Neural cell (in vitro differentiated cells): ENCODE data around the gene PNPLA6.

Source experiments
- CTCF ChIP-seq: fragments of 450-650 bp; IDR thresholded peaks from 2 replicates; pipeline ENCODE4 v1.5.1; 2014; ENCODE audit warnings: antibody characterized with exemption, mild to moderate bottlenecking, moderate library complexity; ENCODE audit not compliant: poor library complexity, severe bottlenecking
- EP300 ChIP-seq: fragments of 450-650 bp; conservative IDR thresholded peaks from 2 replicates; pipeline ENCODE4 v1.6.1; 2014; ENCODE audit warnings: antibody characterized with exemption, mild to moderate bottlenecking, moderate library complexity; ENCODE audit not compliant: poor library complexity, severe bottlenecking
- REST ChIP-seq: IDR thresholded peaks from 2 replicates; pipeline ENCODE4 v1.6.1; 2012; ENCODE audit warnings: borderline replicate concordance
- SMC3 ChIP-seq: fragments of 450-650 bp; conservative IDR thresholded peaks from 2 replicates; pipeline ENCODE4 v1.6.1; 2014; ENCODE audit warnings: antibody characterized with exemption, mild to moderate bottlenecking, moderate library complexity; ENCODE audit not compliant: poor library complexity

- TF ChIP-seq SMC3 (no peak), CTCF (no peak), EP300 (no peak), REST (no peak)
These were observed 48.6 kb upstream of the PNPLA6 start for GRCh38 chr19:7486923-7487322.
